Endothelial cell (in vitro differentiated cells): Measurements from ENCODE around the gene WDR48. TPM values are rescaled to one million over a fixed set of nuclear protein-coding genes. Genes with fewer than 3 reads are reported as not detected.

Experiments
- DNase-seq: peaks from one replicate; pipeline ENCODE4 v3.0.0; 2021; ENCODE audit warnings: low spot score
- H3K27ac Mint-ChIP-seq: one replicate; pipeline ENCODE4 v1.8.0; 2021; ENCODE audit warnings: mixed read lengths, inconsistent platforms; ENCODE audit not compliant: unreplicated experiment
- H3K27me3 Mint-ChIP-seq: one replicate; pipeline ENCODE4 v1.8.0; 2021; ENCODE audit warnings: mild to moderate bottlenecking, moderate library complexity, mixed read lengths, inconsistent platforms; ENCODE audit not compliant: unreplicated experiment
- H3K36me3 Mint-ChIP-seq: one replicate; pipeline ENCODE4 v1.8.0; 2021; ENCODE audit warnings: mild to moderate bottlenecking, low read depth, mixed read lengths, inconsistent platforms; ENCODE audit not compliant: unreplicated experiment
- H3K4me1 Mint-ChIP-seq: one replicate; pipeline ENCODE4 v1.8.0; 2021; ENCODE audit warnings: mild to moderate bottlenecking, mixed read lengths, inconsistent platforms; ENCODE audit not compliant: unreplicated experiment
- H3K4me3 Mint-ChIP-seq: one replicate; pipeline ENCODE4 v1.8.0; 2021; ENCODE audit warnings: mild to moderate bottlenecking, mixed read lengths, inconsistent platforms; ENCODE audit not compliant: unreplicated experiment
- H3K9me3 Mint-ChIP-seq: one replicate; pipeline ENCODE4 v1.8.0; 2021; ENCODE audit warnings: mixed read lengths, inconsistent platforms; ENCODE audit not compliant: unreplicated experiment
- total RNA-seq: library from RNA; stranded (reverse); fragmentation: NEBNext Ultra II Directional; extraction: Animal tissue kit (Norgen Biotek cat#: 25700); gene quantifications from one replicate; pipeline ENCODE4 v1.2.1, GENCODE V29; 2021; ENCODE audit not compliant: unreplicated experiment
- TF ChIP-seq, protein P1 (sequence below): fragments of 200-600 bp; sonication (generic); IDR thresholded peaks from one replicate; pipeline ENCODE4 v1.5.0; 2021; ENCODE audit warnings: antibody characterized with exemption; ENCODE audit not compliant: unreplicated experiment

WDR48 gene
- total RNA-seq, 1 donor from 2014 or later = 33.4 TPM

DNA sequence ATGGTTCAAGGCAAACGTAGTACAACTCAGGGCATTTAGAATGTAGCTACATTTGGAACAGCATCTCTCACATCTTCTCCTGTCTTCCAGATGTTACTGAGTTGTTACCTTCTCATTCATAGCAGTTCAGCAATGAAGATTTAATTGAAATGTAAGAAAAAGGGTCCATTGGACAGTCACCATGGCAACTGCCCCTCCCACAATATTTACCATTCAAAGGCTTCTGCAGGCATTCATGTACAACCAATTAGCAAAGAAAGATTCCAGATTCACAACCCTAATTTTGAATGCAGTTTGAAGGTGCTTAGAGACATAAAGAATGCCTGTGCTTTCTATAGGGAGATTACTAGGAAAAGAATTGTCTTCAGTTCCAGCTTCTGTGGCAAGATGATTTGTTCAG is 22.3 kb upstream of the WDR48 start:
- no peaks in the 10 kb centered on the region for H3K9me3 Mint-ChIP-seq
- H3K4me3 Mint-ChIP-seq = no peak overlapping the region

DNA sequence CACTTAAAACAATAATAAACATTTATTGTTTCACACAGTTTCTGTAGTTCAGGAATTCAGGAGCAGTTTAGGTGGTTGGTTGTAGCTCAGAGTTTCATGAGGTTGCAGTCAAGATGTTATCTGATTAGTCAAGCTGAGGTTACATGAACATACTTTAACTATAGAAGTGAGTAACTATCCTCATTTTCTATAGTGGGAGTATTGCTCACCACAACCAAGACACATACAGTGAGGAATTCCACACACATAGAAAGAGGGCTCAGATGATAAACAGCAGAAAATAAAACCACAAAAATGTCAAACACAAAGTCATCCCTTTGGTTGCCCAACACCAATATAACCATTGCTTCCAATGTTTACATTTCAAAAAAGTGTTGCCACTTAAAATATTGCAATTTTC is 13.7 kb upstream of the WDR48 start:
- Mint-ChIP-seq H3K27ac (no peak overlapping the region), H3K4me1 (no peaks in the 10 kb centered on the region), H3K9me3 (no peaks in the 10 kb centered on the region), H3K27me3 (peaks cover 2% of the 10 kb centered on the region), H3K4me3 (no peak overlapping the region), H3K36me3 (no peaks in the 10 kb centered on the region)
- TF ChIP-seq, protein P1, sequence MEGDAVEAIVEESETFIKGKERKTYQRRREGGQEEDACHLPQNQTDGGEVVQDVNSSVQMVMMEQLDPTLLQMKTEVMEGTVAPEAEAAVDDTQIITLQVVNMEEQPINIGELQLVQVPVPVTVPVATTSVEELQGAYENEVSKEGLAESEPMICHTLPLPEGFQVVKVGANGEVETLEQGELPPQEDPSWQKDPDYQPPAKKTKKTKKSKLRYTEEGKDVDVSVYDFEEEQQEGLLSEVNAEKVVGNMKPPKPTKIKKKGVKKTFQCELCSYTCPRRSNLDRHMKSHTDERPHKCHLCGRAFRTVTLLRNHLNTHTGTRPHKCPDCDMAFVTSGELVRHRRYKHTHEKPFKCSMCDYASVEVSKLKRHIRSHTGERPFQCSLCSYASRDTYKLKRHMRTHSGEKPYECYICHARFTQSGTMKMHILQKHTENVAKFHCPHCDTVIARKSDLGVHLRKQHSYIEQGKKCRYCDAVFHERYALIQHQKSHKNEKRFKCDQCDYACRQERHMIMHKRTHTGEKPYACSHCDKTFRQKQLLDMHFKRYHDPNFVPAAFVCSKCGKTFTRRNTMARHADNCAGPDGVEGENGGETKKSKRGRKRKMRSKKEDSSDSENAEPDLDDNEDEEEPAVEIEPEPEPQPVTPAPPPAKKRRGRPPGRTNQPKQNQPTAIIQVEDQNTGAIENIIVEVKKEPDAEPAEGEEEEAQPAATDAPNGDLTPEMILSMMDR = no peak
- DNase-seq = no peak

More for the DNA sequence above, 22.3 kb upstream of the WDR48 start:
- Mint-ChIP-seq H3K36me3 (no peaks in the 10 kb centered on the region), H3K27me3 (no peaks in the 10 kb centered on the region), H3K27ac (no peak overlapping the region), H3K4me1 (no peaks in the 10 kb centered on the region)
- TF ChIP-seq, protein P1 = no peak
- DNase-seq = no peak

- H3K4me3 Mint-ChIP-seq = no peak overlapping the region
- H3K27me3 Mint-ChIP-seq = peaks cover 8% of the 10 kb centered on the region
- H3K27ac Mint-ChIP-seq = no peak overlapping the region
- DNase-seq = no peak
- H3K36me3 Mint-ChIP-seq = peaks cover 3% of the 10 kb centered on the region
- peaks cover 21% of the 10 kb centered on the region for H3K4me1 Mint-ChIP-seq
- TF ChIP-seq, protein P1 = no peak
- no peaks in the 10 kb centered on the region for H3K9me3 Mint-ChIP-seq
Measured at GRCh38 chr3:39050029-39050428, 1.8 kb upstream of the WDR48 start.

DNA sequence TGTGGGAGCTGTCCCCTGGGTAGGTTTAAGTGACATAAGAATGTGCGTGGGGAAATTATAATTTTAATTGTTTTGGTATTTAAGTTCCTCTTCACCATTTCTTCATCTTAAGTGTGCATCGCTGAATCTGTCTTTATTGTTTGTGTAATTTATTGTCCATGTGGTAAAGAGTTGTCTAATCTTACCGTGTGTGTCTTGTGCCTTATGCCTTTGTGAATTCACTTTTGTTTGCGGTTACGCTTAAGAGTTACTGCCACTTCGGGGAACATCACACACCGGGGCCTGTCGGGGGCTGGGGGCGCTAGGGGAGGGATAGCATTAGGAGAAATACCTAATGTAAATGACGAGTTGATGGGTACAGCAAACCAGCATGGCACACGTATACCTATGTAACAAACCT is 767 bp downstream of the WDR48 start:
- DNase-seq = no peak
- peaks cover 3% of the 10 kb centered on the region for H3K36me3 Mint-ChIP-seq
- peaks cover 8% of the 10 kb centered on the region for H3K27me3 Mint-ChIP-seq

DNA sequence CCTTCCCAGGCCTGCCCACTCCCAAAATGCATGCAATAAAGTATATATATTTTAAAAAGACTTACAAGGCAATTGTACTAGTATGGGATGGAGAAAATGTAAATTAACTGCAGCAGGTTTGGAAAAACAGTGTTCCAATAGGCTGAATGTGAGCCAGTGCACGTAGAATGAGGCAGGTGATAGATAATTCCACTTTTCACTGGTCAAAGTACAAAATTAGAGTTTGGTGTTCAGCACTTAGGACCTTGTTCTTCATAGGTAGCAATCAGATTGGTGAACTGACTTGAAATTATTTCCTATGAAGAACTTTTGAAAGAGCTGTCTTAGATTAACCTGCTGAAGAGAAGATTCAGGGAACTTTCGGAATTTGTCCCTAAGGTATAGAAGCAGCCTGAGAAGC is 1.9 kb downstream of the WDR48 start:
- H3K27me3 Mint-ChIP-seq = peaks cover 8% of the 10 kb centered on the region
- TF ChIP-seq, protein P1 = no peak
- H3K27ac Mint-ChIP-seq = no peak overlapping the region
- no peak for DNase-seq
- peaks cover 3% of the 10 kb centered on the region for H3K36me3 Mint-ChIP-seq
- peaks cover 31% of the 10 kb centered on the region for H3K4me1 Mint-ChIP-seq
- no peaks in the 10 kb centered on the region for H3K9me3 Mint-ChIP-seq
- no peak overlapping the region for H3K4me3 Mint-ChIP-seq

More for the DNA sequence above, 767 bp downstream of the WDR48 start:
- Mint-ChIP-seq H3K9me3 (no peaks in the 10 kb centered on the region), H3K4me1 (peaks cover 31% of the 10 kb centered on the region), H3K27ac (peak overlapping the region; percentile 99), H3K4me3 (peak overlapping the region; percentile 96)
- TF ChIP-seq, protein P1 = no peak
